DMS53 treated with DMSO at 0.1 percent for 48 hours (cell line): ENCODE measurements around the gene TMEM59.
A peak's percentile ranks its signal among the peaks of the same experiment; 100 is the strongest.
"Not testable (repeated sequence)": the region's sequence is repeated elsewhere in the genome, so short reads cannot be mapped to it uniquely, and the experiment has no call there.

Experiments
- DNase-seq: peaks from one replicate; lab custom pipeline; 2025; ENCODE audit not compliant: unreplicated experiment; lab: John Stamatoyannopoulos, UW

TMEM59 gene

GRCh38 chr1:54053745-54054437, 887 bp upstream of the TMEM59 start:
- peak; percentile 21 for DNase-seq

GRCh38 chr1:54052431-54052933, 522 bp downstream of the TMEM59 start:
- peak; percentile 52 for DNase-seq

GRCh38 chr1:54051933-54052430, 1.0 kb downstream of the TMEM59 start:
- DNase-seq = no peak

GRCh38 chr1:54050435-54050834, 2.6 kb downstream of the TMEM59 start:
- not testable (repeated sequence) for DNase-seq

GRCh38 chr1:54047384-54048305, 5.4 kb downstream of the TMEM59 start:
- DNase-seq = no peak

GRCh38 chr1:54046671-54047383, 6.2 kb downstream of the TMEM59 start:
- DNase-seq = no peak

- no peak for DNase-seq
These were observed 7.5 kb downstream of the TMEM59 start for GRCh38 chr1:54045496-54045895.

GRCh38 chr1:54041806-54042205, 11.2 kb downstream of the TMEM59 start:
- no peak for DNase-seq

- DNase-seq = no peak
These were observed 15.5 kb downstream of the TMEM59 start for GRCh38 chr1:54037476-54037875.

- DNase-seq = no peak
These were observed 24.4 kb downstream of the TMEM59 start for GRCh38 chr1:54028306-54029251.

GRCh38 chr1:54027848-54028247, 25.2 kb downstream of the TMEM59 start:
- peak; percentile 61 for DNase-seq

- DNase-seq = not testable (repeated sequence)
These were observed 28.2 kb downstream of the TMEM59 start for GRCh38 chr1:54024811-54025210.

GRCh38 chr1:54024358-54024757, 28.6 kb downstream of the TMEM59 start:
- DNase-seq = no peak

GRCh38 chr1:54019562-54020176, 33.3 kb downstream of the TMEM59 start:
- not testable (repeated sequence) for DNase-seq

GRCh38 chr1:54018635-54019034, 34.4 kb downstream of the TMEM59 start:
- DNase-seq = no peak

- peak; percentile 87 for DNase-seq
These were observed 35.0 kb downstream of the TMEM59 start, which contains the start of gene LDLRAD1 for GRCh38 chr1:54017979-54018378. Gene LDLRAD1 (minus strand): TSS chr1:54018186. CDS start chr1:54018112, 74 bp downstream.

GRCh38 chr1:54016343-54017282, 36.4 kb downstream of the TMEM59 start:
- peak; percentile 100 for DNase-seq

GRCh38 chr1:54014009-54014629, 38.9 kb downstream of the TMEM59 start:
- no peak for DNase-seq
